H9 (cell line): ENCODE measurements around the gene DDX39A. TPM values are rescaled to one million over a fixed set of nuclear protein-coding genes. Genes with fewer than 3 reads are reported as not detected.

Source experiments
- DNase-seq: peaks from one replicate; pipeline ENCODE4 v3.0.0-alpha.2; 2017
- H2AFZ ChIP-seq: one replicate; pipeline ENCODE4 v1.6.1; 2013; ENCODE audit warnings: mild to moderate bottlenecking, low read length, control low read depth, moderate library complexity
- H2AK5ac ChIP-seq: 2 replicates; pipeline ENCODE4 v1.6.1; 2013; ENCODE audit warnings: low read length, control low read depth, mixed read lengths; ENCODE audit not compliant: insufficient read length
- H2BK120ac ChIP-seq: one replicate; pipeline ENCODE4 v1.6.1; 2013; ENCODE audit warnings: low read depth, mild to moderate bottlenecking, low read length, control low read depth, inconsistent platforms; ENCODE audit not compliant: poor library complexity, severe bottlenecking
- H2BK12ac ChIP-seq: 2 replicates; pipeline ENCODE4 v1.6.1; 2013; ENCODE audit warnings: low read length, control low read depth, mixed read lengths, low read depth; ENCODE audit not compliant: insufficient read length
- H2BK15ac ChIP-seq: 2 replicates; pipeline ENCODE4 v1.6.1; 2013; ENCODE audit warnings: low read depth, low read length, control low read depth
- H2BK20ac ChIP-seq: one replicate; pipeline ENCODE4 v1.6.1; 2013; ENCODE audit warnings: low read depth, mild to moderate bottlenecking, low read length, control low read depth, inconsistent platforms; ENCODE audit not compliant: poor library complexity, severe bottlenecking
- H2BK5ac ChIP-seq: 2 replicates; pipeline ENCODE4 v1.6.1; 2013; ENCODE audit warnings: low read length, control low read depth, mixed read lengths; ENCODE audit not compliant: insufficient read length
- H3K14ac ChIP-seq: 2 replicates; pipeline ENCODE4 v1.6.1; 2013; ENCODE audit warnings: low read length, control low read depth; ENCODE audit not compliant: insufficient read depth
- H3K18ac ChIP-seq: 2 replicates; pipeline ENCODE4 v1.6.1; 2013; ENCODE audit warnings: low read depth, mild to moderate bottlenecking, mixed read lengths, low read length, control low read depth; ENCODE audit not compliant: insufficient read length
- H3K23ac ChIP-seq: 2 replicates; pipeline ENCODE4 v1.6.1; 2013; ENCODE audit warnings: low read length, control low read depth, mixed read lengths, low read depth; ENCODE audit not compliant: insufficient read length
- H3K23me2 ChIP-seq: 2 replicates; pipeline ENCODE4 v1.6.1; 2013; ENCODE audit warnings: low read depth, mild to moderate bottlenecking, mixed read lengths, low read length, control low read depth; ENCODE audit not compliant: insufficient read length, poor library complexity, severe bottlenecking
- H3K27ac ChIP-seq: 2 replicates; pipeline ENCODE4 v1.5.1; 2013; ENCODE audit warnings: low read length, control low read depth, mixed read lengths, low read depth; ENCODE audit not compliant: insufficient read length
- H3K27me3 ChIP-seq: 2 replicates; pipeline ENCODE4 v1.6.1; 2013; ENCODE audit warnings: low read length, control low read depth, inconsistent platforms; ENCODE audit not compliant: insufficient read depth
- H3K4ac ChIP-seq: 2 replicates; pipeline ENCODE4 v1.6.1; 2013; ENCODE audit warnings: low read depth, mild to moderate bottlenecking, control low read depth, inconsistent platforms, low read length, moderate library complexity
- H3K4me1 ChIP-seq: 2 replicates; pipeline ENCODE4 v1.6.1; 2013; ENCODE audit warnings: low read length, control low read depth, inconsistent platforms; ENCODE audit not compliant: insufficient read depth
- H3K4me2 ChIP-seq: 2 replicates; pipeline ENCODE4 v1.6.1; 2013; ENCODE audit warnings: low read length, control low read depth, mixed read lengths; ENCODE audit not compliant: insufficient read length, insufficient read depth
- H3K56ac ChIP-seq: 2 replicates; pipeline ENCODE4 v1.6.1; 2013; ENCODE audit warnings: low read depth, mild to moderate bottlenecking, mixed read lengths, low read length, control low read depth; ENCODE audit not compliant: insufficient read length
- H3K79me1 ChIP-seq: 2 replicates; pipeline ENCODE4 v1.6.1; 2013; ENCODE audit warnings: low read depth, mild to moderate bottlenecking, moderate library complexity, low read length, control low read depth, inconsistent platforms; ENCODE audit not compliant: insufficient read depth, poor library complexity, severe bottlenecking
- H3K79me2 ChIP-seq: 2 replicates; pipeline ENCODE4 v1.6.1; 2013; ENCODE audit warnings: low read length, control low read depth, inconsistent platforms; ENCODE audit not compliant: insufficient read depth
- H3K9ac ChIP-seq: 2 replicates; pipeline ENCODE4 v1.6.1; 2013; ENCODE audit warnings: low read length, control low read depth, mixed read lengths; ENCODE audit not compliant: insufficient read length; ENCODE audit errors: extremely low read depth
- H3K9me3 ChIP-seq: one replicate; pipeline ENCODE4 v1.6.1; 2013; ENCODE audit warnings: low read depth, low read length, inconsistent platforms; ENCODE audit not compliant: control insufficient read depth
- H3T11ph ChIP-seq: one replicate; pipeline ENCODE4 v1.6.1; 2013; ENCODE audit warnings: mild to moderate bottlenecking, low read length, control low read depth, inconsistent platforms
- H4K20me1 ChIP-seq: one replicate; pipeline ENCODE4 v1.6.1; 2013; ENCODE audit not compliant: control insufficient read depth, insufficient read length, insufficient read depth
- H4K5ac ChIP-seq: 2 replicates; pipeline ENCODE4 v1.6.1; 2013; ENCODE audit warnings: low read depth, mild to moderate bottlenecking, mixed read lengths, low read length, control low read depth; ENCODE audit not compliant: insufficient read length
- H4K8ac ChIP-seq: replicated peaks from 2 replicates; pipeline ENCODE4 v1.6.1; 2013; ENCODE audit warnings: low read length, control low read depth, mixed read lengths, low read depth; ENCODE audit not compliant: insufficient read length
- H4K91ac ChIP-seq: 2 replicates; pipeline ENCODE4 v1.6.1; 2013; ENCODE audit warnings: low read depth, mild to moderate bottlenecking, moderate library complexity, mixed read lengths, low read length, control low read depth; ENCODE audit not compliant: insufficient read length
- H3K27ac Mint-ChIP-seq, 3 experiments: 2 replicates in 2 of 3; 3 replicates in 1 of 3; pipeline ENCODE4 v1.8.0; 2020 to 2021; ENCODE audit warnings: mixed read lengths in 3 of 3, mild to moderate bottlenecking in 1 of 3, moderate library complexity in 1 of 3
- H3K27me3 Mint-ChIP-seq: 2 replicates; pipeline ENCODE4 v1.8.0; 2021; ENCODE audit warnings: low read depth, mild to moderate bottlenecking, moderate library complexity, mixed read lengths
- H3K36me3 Mint-ChIP-seq, 3 experiments: 2 replicates in 2 of 3; 3 replicates in 1 of 3; pipeline ENCODE4 v1.8.0; 2020 to 2021; ENCODE audit warnings: low read depth in 3 of 3, mixed read lengths in 3 of 3; ENCODE audit not compliant: insufficient read depth in 1 of 3
- H3K4me1 Mint-ChIP-seq, 2 experiments: 2 replicates each; pipeline ENCODE4 v1.8.0; 2020; ENCODE audit warnings: mixed read lengths in 2 of 2
- H3K4me3 Mint-ChIP-seq, 2 experiments: 2 replicates in 1 of 2; 3 replicates in 1 of 2; pipeline ENCODE4 v1.8.0; 2020 to 2021; ENCODE audit warnings: mild to moderate bottlenecking in 2 of 2, mixed read lengths in 2 of 2, moderate library complexity in 1 of 2
- H3K9me3 Mint-ChIP-seq, 2 experiments: 2 replicates in 1 of 2; 3 replicates in 1 of 2; pipeline ENCODE4 v1.8.0; 2020; ENCODE audit warnings: mild to moderate bottlenecking in 2 of 2, mixed read lengths in 2 of 2, moderate library complexity in 1 of 2
- CTCF ChIP-seq: fragments of 200-600 bp; sonication (generic); conservative IDR thresholded peaks from 3 replicates; pipeline ENCODE4 v1.8.0; 2021; ENCODE audit warnings: antibody characterized with exemption, mild to moderate bottlenecking
- WGBS: extraction: QIAGEN DNeasy Blood & Tissue Kit; methylation state at CpG from one replicate; pipeline ENCODE4 v1.1.7; 2013; ENCODE audit warnings: missing lambda C conversion rate, low lambda C conversion rate, mixed read lengths; ENCODE audit not compliant: insufficient read length; ENCODE audit errors: extremely low coverage; 5-methylcytosine and 5-hydroxymethylcytosine counted together
- total RNA-seq: library from RNA; stranded (reverse); gene quantifications from 2 replicates; pipeline ENCODE4 v1.2.1, GENCODE V29; 2021

DDX39A gene
- total RNA-seq, 1 experiment from 2014 or later, result 137 TPM

- Histone ChIP-seq H3K4me1 (0 out of 2 replicates have a peak, but pooled peaks cover 2% of the 10 kb centered on the region), H3K14ac (no peak overlapping the region), H3K9me3 (no peaks in the 10 kb centered on the region), H3K56ac (no peak overlapping the region), H2AK5ac (no peak overlapping the region), H3K4me2 (no peak overlapping the region), H3K9ac (no peak overlapping the region), H3K23ac (no peak overlapping the region), H4K20me1 (no peaks in the 10 kb centered on the region), H3K23me2 (no peaks in the 10 kb centered on the region), H2BK20ac (no peak overlapping the region), H2BK15ac (no peak overlapping the region), H3K4ac (no peak overlapping the region), H3K18ac (no peak overlapping the region), H2AFZ (no peak overlapping the region), H4K5ac (no peak overlapping the region), H4K8ac (no peak overlapping the region), H4K91ac (no peak overlapping the region), H3K79me2 (no peaks in the 10 kb centered on the region), H3K27ac (no peak overlapping the region), H3K27me3 (no peaks in the 10 kb centered on the region), H3K79me1 (no peaks in the 10 kb centered on the region), H2BK12ac (no peak overlapping the region), H3T11ph (no peak overlapping the region), H2BK120ac (no peak overlapping the region), H2BK5ac (no peak overlapping the region)
- no peaks in the 10 kb centered on the region for H3K9me3 Mint-ChIP-seq
- WGBS, result no CpG with 5 or more reads among the region's 19 CpGs
- no peaks in the 10 kb centered on the region; the same call in 1 of the 2 replicates for H3K27me3 Mint-ChIP-seq
- H3K4me3 Mint-ChIP-seq, result no peak overlapping the region
- DNase-seq, result no peak
- H3K27ac Mint-ChIP-seq, result 0 out of 7 replicates have a peak overlapping the region, but pooled peaks of 1 of the 3 experiments have one; percentile 7
- TF ChIP-seq CTCF, result no peak
- peaks cover 10 to 25% of the 10 kb centered on the region in 2 experiments for H3K4me1 Mint-ChIP-seq
- no peaks in the 10 kb centered on the region for H3K36me3 Mint-ChIP-seq
Observed at GRCh38 chr19:14370169-14370939, 48.8 kb downstream of the DDX39A start.
